ENCODE measurements around the gene APOA4.
"Not testable (repeated sequence)": the region's sequence is repeated elsewhere in the genome, so short reads cannot be mapped to it uniquely, and the experiment has no call there.

Gene APOA4

DNA sequence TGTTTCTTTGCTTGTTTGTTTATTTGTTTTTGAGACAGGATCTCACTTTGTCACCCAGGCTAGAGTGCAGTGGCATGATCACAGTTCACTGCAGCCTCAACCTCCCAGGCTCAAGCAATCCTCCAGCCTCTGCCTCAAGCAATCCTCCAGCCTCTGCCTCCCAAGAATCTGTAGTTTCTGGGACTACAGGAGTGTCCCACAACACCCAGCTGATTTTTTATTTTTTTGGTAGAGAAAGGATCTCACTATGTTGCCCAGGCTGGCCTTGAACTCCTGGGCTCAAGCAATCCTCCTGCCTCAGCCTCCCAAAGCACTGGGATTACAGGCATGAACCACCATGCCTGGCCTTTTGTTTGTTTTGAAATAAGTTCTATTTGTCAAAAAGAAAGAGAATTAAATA lies 21.4 kb downstream of the APOA4 start:
- DNase-seq (ENCODE audit: low read depth in 2 of 2): not testable (repeated sequence)

DNA sequence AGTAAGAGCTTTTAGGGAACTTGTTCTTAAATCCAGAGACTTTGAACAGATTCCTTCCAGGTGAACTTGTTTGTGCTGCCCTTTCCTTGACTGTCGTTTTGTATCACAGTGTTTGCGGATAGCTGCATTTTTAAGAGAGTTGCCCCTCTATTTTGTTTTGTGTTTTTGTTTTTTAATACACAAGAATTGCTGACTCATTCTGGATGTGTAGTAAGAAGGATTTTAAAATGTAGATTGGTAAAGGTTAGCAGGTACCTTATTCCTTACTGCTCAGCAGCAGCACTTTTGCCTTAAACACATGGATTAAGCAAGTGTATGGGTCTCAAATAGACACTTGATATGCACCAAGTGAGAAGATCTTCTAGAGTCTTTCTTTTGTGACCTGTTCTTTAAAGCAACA lies 22.5 kb downstream of the APOA4 start:
- DNase-seq (ENCODE audit: low read depth in 2 of 2): no peak

DNA sequence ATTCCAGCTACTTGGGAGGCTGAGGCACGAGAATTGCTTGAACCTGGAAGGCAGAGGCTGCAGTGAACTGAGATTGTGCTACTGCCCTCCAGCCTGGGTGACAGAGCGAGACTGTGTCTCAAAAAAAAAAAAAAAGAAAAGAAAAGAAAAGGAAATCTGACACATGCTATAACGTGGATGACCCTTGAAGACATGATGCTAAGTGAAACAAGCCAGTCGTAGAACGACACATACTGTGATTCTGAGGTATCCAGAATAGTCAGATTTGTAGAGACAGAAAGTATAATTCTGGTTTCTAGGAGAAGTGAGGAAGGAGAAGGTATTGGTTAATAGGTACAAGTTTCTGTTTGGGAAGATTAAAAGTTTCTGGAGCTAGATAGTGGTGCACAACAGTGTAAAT lies 24.7 kb downstream of the APOA4 start:
- DNase-seq (ENCODE audit: low read depth in 2 of 2): no peak

DNA sequence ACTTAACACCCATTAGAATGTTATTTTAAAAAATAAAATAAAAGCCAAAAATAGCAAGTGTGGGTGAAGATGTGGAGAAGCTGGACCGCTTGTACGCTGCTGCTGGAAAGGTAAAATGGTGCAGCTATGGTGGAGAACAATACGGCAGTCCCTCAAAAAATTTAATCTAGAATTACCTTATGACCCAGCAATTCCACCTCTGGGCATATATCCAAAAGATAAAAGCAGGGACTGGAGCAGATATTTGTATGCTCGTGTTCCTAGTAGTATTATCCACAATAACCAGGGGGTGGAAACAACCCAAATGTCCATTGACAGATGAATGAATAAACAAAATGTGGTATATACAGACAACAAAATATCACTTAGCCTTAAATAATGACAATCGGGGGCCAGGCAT lies 25.3 kb downstream of the APOA4 start:
- DNase-seq (ENCODE audit: low read depth in 2 of 2): no peak

DNA sequence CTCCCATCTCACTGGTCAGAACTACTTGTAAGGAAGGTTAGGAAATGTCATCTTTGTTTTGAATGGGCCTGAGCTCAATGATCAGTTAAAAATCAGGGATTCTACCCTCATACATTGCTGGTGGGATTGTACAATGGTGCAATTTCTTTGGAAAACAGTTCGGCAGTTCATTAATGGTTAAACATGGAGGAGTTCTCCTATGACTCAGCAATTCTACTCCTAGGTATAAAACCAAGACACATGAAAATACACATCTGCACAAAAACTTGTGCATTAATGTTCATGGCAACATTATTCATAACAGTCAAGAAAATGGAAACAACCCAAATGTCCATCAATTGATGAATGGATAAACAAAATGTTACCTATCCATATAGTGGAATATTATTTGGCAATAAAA lies 26.6 kb downstream of the APOA4 start:
- no peak for DNase-seq (ENCODE audit: low read depth in 2 of 2)

DNA sequence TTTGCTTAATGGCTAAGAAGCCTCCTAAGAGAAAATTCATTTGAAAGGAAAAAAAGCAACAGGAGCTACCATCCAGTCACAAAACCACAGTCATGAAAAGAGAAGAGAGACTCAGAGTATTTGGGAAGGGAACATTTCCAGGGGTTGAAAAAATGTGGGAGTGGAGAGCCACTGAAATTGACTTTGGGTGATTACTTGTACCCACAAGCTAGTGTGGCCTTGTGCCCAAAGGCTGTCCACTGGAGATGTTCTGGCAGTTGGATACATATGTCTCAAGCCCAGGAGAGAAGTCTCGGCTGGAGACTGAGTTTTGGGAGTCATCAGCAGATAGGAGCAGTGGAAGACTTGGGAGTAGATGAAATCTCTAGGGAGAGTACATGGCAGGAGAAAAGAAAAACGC lies 28.3 kb downstream of the APOA4 start:
- DNase-seq (ENCODE audit: low read depth in 2 of 2): no peak

DNA sequence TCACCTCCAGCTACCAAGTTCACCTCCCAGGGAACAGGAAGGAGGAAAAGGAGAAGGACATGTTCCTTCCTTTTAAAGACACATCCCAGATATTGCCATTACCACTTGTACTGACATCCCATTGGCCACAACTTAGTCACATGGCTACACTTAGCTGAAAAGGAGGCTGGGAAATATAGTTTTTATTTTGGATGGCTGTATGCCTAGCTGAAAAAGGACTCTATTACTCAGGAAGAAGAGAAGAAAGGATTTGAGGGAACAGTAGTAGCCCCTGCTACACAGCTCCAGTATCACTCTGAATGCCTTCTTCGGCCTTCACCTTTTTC lies 29.4 kb downstream of the APOA4 start:
- no peak for DNase-seq (ENCODE audit: low read depth in 2 of 2)

DNA sequence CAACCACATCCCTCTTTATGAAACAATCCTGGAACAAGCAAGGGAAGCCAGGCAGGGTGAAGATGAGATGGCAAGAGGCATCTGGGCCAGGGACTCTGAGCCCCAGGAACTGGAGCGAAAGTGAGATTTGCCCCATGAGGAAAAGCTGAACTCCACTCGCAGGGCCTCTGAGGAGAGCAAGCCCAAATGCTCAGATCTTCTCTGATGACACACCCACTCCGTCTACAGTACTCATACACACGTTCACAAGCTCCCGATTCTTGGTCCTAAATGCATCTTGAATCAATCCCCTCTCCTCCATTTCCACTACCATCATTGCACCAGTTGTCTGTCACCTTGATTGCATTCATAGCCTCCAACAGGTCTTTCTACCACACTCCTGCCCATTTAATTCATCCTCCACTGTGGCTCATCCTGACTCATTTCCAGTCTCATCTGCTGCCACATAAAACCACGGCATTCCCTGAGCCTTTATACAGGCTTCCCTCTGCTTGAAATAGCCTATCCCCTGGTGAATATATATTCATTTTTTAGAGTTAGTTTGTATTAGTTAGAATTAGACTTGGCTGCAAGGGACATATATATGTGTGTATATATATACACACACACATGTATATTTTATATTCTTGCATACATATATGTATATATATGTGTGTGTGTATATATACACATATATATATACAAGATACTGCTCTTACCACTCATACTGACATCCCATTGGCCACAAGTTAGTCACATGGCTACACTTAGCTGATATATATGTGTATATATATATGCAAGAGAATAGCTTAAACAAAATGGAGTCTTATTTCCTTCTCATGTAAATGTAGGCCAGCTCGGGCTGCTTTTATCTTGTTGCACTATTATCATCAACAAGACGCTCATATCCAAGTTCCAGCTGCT lies 30.0 kb downstream of the APOA4 start:
- DNase-seq (ENCODE audit: low read depth in 2 of 2): peak in 1 of 2 experiments; percentile 19

DNA sequence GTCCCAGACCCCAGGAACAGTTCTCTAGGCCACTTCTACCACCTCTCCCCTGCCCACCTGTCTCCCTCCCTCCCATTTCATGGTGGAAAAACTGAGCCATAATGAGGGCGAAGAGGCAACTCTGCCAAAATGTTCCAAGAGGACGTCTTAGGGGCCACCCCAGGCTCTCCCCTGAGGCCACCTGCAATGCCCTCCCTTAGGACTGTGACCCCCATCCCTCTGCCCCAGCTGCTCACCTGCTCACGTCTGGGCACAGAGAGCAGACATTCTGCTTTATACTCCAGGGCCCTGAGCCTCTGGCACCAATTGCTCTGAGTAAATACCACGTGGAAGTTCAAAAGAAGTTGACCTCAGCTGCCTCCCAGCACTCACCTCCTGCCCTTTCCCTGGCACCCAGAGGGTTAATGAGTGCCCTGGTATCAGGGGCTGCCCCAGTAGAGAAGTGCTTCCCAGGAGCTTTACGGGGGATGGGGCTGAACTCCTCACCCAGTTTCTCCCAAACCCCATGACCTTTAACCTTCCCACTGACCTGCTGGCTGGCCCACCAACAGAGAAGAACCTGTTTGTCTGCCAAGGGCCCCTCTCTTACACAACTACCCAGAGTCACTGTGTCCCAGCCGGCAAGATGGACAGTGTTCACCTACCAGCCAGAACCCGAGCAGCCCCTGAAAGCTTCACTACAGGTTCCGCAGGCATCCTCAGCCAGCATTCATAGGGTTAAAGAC lies 30.8 kb downstream of the APOA4 start:
- no peak for DNase-seq (ENCODE audit: low read depth in 2 of 2)

DNA sequence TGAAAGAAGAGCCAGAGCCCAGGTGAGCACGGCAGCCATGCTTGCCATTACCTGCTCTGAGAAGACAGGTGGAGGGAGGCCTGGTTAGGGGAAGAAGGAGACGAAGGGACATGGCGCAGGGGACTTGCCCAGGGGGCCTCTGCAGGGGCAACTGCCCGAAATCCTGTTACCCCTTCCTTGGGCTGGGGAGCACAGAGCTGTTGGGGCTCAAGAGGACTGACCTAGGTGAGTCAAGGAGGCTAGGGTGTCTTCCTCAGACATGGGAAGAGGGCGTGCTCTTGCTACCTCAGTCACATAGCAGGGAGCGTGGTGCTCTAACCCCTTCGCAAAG lies 31.3 kb downstream of the APOA4 start, which contains the start of gene APOA5:
APOA5 (minus strand) TSS at position 67 of the 331 bp plus-strand sequence; CDS start at position 48, 19 bp downstream.
- no peak for DNase-seq (ENCODE audit: low read depth in 2 of 2)

DNA sequence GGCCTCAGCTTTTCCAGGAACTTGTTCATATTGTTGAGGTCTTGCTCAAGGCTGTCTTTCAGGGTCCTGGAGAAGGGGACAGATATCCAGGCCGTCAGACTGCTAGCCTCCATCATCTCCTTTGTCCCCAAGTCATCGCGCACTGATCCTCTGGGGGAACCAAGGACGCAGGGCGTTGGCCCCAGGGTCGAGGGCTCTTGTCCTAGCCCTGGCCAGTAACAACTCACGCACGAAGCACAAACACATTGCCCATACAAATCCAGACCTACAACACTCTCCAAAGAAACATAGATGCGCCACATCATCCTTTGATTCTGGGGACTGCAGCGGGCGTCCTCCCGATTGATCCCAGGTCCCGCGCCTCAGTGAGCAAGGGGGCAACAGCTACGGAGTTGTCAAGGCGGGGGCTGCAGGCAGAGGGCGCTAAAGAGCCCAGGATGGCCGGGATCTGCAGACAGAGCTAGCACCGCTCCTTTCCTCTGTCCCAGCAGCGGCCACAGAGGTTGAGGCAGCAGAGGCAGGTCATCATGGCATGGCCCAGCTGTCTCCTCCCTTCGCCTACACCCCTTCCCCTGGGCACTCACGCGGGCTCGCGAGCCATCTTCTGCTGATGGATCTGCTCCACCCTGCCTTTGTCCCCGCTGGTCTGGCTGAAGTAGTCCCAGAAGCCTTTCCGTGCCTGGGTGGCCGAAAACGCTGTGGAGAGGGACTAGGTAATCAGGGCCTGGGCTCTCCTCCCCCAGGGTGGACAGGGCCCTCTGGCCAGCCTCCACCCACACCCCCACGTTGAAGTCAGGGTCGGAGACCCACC lies 31.9 kb downstream of the APOA4 start:
- no peak for DNase-seq (ENCODE audit: low read depth in 2 of 2)

DNA sequence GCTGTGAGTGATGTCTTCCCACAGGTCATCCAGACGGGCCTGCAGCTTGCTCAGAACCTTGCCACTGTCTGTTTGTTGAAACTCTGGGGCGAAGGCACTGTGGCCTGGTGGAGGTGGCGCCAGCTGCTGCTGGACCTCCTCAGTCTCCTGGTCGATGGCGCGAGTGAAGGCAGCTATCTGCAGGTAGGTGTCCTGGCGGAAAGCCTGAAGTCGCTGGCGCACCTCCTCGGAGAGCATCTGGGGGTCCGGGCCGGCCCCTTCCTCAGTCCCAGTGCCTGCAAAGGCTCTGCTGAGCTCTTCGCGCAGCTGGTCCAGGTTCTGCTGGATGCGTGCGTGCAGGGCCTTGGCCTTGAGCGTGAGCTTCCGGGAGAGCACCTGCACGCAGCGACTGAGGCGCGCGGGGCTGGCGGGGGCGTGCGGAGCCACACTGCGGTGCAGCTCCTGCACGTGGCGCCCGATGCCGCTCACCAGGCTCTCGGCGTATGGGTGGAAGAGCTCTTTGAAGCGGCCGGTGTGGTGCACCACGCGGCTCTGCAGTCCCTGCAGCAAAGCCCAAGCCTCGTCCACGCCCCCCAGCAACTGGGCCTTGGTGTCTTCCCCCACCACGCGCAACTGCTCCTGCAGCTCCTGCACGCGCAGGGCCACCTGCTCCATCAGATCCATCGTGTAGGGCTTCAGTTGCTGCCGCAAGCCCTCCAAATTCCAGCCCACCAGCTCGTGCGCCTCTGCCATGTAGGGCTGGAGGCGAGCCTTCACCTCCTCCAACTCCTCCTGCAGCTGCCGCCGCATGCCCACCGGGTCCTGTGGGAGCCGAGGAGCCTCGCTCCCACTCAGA lies 32.7 kb downstream of the APOA4 start:
- DNase-seq (ENCODE audit: low read depth in 2 of 2): no peak

DNA sequence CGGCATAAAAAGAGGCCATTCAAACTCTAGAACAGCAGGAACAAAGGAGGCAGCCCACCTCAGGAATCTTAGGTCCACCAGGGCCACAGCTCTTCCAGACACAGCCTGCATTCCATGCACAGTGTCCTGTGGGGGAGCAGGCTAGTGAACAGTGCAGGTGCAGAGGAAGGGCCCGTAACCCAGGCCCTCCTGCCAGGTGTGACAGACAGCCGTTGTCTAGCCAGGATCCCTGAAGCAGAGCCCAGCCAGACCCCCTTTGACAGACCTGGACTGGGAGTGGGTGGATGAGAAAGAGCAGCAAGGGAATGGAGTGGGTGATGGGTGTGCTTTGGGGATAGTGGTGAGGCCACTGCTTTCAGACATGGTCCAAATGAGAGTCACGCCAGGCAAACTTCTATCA lies 34.1 kb downstream of the APOA4 start:
- DNase-seq (ENCODE audit: low read depth in 2 of 2): no peak

DNA sequence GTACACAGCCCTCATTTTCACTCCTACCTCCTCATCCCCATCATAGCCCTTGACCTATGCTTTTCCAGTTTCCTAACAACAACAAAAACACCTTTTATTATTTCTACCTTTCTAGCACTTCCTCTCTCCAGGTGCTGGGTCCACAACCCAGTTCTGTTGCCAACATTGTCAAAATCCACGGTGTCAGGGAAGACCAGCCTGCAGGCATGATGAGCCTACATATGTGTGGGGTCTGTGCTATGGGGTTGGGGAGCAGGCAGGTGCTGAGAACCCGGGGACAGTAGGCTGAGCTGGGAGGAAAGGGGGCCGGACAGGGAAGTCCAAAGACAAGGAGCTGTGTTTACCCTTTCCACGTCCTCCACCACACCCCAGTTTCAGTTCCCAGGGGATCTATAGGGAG lies 34.6 kb downstream of the APOA4 start:
- DNase-seq (ENCODE audit: low read depth in 2 of 2): no peak

DNA sequence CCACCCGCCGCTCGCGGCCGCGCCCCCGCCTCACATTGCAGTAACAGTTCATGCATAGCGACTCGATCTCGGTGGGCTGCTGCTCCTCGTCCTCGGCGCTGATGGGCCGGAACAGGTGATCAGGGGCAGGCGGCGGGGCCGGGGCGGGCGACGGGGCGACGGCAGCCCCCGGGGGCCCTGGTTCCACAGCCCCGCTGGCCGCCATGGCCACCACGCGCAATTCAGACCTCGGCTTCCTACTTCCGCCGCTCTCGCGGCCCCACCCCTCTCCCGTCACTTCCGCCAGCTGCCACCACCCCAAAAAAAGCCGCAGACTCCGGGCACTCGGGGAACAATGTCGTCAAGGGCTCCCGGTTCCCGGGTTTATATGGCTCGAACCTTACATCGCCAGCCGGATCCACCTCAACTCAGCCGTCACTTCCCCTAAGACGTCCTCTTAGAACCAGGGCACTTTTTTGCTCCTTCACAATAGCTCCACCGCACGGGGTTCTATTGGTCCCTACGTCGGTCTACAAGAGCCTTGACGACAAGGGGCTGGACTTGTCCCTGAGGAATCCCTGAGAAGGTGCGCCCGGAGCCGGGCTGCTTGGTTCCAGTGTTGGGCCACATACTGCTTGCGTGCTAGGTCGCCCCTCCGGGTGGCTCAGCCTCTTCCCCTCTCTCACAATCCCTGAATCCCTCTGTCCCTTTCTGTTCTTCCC lies 35.2 kb downstream of the APOA4 start, which contains the start of gene ZPR1:
ZPR1 (minus strand) TSS at position 238 of the 701 bp plus-strand sequence; CDS start at position 205, 33 bp downstream.
- DNase-seq (ENCODE audit: low read depth in 2 of 2): peak in 1 of 2 experiments; percentile 12

DNA sequence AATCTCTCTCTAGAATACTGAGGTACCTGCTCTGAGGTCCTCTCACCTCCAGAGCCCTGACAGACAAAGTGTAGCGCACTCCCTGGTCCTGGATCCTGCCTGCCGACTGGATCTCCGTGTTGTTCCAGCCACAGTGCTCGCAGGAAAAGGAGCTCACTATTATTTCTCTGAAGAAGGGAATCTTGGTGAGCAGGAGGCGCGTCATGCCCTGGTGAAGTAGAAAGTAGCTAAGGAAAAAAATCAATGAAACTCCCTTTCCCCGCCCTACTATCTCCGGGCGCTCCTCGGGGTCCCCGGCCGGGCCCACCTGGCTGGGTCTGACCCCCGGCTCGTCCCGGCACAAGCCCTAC lies 35.7 kb downstream of the APOA4 start:
- DNase-seq (ENCODE audit: low read depth in 2 of 2): no peak

DNA sequence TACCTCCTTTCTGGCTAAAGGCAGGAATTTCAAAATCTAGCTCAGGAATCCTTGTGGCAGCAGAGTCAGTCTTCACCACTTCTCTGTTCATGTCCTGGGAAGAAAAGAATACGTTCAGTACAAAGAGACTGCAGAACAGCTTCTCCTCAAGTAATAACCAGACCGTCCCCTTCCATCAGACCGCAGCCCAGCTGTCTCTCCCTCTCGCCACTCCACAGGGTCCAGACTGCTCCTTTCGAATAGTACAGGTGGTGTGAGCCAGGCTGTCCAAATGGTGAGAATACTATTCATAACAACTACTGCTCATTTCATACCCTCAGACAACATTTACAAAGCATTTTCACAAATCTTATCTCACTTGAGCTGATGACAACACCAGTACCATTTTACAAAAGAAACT lies 36.1 kb downstream of the APOA4 start:
- DNase-seq (ENCODE audit: low read depth in 2 of 2): no peak

DNA sequence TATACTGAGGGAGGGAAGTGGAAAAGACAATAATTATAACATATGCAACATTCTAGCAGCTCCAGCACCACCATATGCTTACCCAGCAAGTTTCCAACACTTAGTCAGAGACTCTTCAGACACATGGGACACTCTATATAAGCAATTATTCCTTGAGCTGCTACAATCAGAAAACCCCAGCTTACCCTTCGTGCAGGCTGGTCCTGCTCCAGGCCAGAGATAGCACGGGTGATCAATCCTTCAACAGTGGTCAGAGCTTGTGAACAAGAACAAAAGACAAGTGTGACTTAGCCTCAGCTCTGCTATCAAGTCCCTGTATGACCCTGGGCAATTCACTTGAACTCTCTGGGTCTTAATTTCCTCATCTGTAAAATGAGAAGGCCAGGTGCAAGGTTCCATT lies 36.8 kb downstream of the APOA4 start:
- DNase-seq (ENCODE audit: low read depth in 2 of 2): no peak

DNA sequence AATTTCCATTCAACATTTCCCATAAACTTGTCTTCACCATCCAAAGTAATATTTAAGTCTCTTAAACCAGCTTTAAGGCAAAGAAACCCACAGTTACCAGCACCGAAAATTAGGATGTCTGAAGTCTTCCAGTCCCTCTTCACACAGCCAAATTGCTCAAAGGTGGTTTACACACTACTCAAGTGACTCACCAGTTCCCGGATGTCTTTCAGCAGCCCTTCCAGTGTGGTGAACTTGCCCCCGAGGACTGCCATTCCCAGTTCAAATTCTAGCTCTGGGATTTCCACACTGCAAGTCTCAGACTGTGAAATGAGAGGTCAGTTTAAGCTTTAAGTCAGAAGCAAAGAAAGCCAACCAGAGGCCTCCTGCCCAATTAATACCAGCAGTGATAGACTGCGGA lies 40.4 kb downstream of the APOA4 start:
- DNase-seq (ENCODE audit: low read depth in 2 of 2): no peak

DNA sequence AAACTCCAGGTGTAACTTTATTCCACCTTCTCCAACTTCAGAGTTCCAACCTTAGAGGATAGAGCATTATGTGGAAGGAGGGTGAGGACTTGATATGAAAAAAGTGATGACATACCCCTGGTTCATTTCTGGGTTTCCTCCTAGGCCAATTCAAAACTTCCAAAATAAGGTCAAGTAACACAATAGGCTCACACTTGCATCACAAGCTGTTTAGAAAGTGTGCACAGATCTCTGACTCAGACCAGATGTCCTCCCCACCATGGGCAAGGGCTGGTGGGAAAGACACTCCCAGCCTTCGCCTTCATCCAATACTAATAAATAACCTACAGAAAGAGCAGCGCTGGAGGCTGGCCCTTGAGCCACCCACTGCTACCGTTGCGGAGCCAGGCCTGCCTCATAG lies 44.5 kb downstream of the APOA4 start:
- no peak for DNase-seq (ENCODE audit: low read depth in 2 of 2)

DNA sequence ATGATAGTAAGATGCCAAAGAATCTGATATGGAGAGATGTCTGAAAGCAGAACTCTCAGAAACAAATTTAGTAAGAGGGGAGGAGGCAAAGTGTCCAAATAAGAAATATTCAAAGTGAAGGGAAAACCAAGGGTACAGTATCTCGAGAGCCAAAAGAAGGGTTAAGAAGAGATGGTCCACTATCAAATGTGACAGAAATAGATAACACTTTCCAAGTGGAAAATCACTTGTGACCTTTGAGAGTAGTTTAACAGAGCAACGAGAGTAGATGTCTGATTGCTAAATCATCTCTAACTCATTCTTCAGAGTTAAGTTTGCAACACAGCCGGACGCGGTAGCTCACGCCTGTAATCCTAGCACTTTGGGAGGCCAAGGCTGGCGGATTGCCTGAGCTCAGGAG lies 46.0 kb downstream of the APOA4 start:
- no peak for DNase-seq (ENCODE audit: low read depth in 2 of 2)

Measured in fibroblast of skin of left biceps (primary cell).